Stimulated activated CD8-positive, alpha-beta memory T cell treated with anti-CD3 and anti-CD28 coated beads, Interleukin-12 subunit alpha, Interleukin-12 subunit beta, amount 100 ng/mL, for 1 hour (primary cell): ENCODE results near the gene WDR81.

Source experiments
- DNase-seq: peaks from one replicate; pipeline ENCODE4 v3.0.0-alpha.2; 2020; ENCODE audit warnings: low read depth

The WDR81 gene

DNA sequence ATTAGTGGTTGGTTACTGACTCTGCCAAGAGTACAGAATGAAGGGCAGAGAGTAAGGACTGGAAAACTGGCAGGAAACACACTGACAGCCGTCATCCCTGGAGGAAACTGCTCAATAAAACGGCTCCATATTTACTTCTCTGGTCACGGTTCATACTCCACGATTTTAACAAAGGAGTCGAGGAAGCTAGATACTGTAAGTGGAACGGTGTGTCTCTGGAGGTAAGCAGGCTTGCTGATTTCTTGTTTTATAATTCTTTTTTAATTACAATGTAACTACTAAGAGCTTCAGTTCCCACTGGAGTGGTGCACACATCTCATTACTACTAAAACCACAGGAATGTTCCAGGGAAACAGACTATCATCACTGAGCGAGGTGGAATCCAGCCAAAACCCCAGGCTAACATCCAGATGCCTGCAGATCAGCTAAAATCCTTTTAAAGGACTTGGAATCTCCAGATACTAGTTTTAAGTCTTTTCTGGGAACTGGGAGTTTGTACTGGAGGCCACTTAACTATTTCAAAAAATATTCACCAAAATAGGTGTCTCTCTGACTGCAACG lies 55.1 kb downstream of the WDR81 start:
- no peak for DNase-seq

DNA sequence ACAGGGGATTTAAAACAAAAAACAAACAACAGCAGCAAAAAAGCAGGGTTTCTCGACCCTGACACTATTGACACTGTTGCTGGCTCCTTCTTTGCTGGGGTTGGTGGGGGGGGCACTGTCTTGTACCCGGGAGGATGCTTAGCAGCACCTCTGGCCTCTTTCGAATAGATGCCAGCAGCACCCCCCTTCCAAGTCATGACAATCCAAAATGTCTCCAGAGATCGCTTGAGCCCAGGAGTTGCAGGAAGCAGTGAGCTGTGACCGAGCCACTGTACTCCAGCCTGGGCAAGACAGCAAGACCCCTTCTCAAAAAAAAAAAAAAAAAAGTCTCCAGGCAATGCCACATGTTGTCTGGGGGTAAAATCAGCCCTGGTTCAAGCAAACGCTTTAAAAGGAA lies 57.7 kb downstream of the WDR81 start:
- no peak for DNase-seq

DNA sequence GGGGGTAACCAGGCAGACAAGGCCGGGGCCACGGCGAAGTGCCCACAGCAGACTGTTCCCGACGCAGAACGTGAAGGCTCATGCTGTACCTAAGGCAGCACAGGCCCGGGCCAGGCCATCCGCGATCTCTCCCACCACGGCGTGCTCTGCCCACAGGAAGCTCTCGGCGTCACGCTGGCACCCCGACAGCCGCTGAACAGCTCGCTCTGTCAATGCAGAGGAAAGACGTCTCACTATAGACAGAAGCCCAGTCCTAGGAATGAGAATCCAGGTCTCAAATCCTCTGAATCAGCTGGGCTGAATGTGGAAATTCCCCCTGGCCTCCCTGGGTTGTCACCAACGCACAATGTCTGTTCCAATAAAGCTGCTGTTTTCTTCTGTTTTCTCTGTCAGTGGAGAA lies 58.8 kb downstream of the WDR81 start:
- DNase-seq: no peak

DNA sequence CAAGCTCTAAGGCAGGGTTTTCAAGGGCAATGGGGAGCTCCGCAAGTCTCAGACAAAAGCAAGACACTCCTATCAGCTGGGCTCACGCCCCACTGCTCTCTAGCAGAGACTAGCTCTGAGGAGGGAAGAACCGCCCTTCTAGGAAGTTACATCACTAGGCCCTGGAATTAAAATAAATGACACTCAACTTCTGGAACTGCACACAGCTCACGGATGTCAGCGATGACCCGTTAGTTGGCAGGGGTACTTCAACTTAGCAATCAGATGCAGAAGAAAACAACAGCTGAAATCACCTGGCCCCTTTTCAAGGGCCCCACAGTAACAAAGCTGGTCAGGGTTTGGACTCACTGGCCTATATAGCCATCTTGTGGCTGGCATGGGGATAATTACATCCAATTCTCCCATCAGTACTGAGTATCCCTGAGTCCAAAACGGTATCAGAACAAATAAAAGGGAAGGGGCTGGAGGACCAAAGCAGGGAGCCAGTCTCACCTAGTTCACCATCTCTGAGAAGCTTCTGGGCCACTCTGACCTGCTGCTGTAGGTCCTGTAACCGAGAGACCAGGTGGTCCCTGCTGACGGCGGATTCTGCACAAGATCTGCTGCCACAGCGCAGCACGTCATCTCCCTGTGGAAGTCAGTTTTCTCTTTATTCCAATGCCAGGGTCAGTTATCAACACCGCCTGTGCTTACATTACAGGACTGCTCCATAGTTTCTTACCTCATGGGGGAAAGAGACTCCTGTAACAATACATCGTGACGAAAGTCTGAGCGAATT lies 59.5 kb downstream of the WDR81 start:
- DNase-seq: no peak

DNA sequence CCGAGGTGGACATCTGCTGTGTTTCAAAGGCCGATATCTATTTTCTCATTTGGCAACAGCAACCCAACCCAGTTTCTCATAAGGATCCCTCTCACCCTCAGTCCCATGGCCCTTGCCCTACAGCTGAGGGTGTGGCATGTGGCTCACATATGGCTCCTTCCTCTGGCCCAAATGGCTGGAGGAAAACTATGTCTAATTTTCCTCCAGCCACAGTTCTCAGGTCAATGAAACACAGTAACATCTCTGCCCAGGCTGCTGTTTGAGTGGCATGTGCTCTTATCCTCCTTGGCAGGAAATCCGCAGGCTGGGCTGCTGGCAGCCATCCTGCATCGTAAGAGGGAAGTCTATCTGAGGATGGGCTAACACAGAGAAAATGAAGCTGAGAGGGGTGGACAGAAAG lies 61.4 kb downstream of the WDR81 start:
- no peak for DNase-seq

DNA sequence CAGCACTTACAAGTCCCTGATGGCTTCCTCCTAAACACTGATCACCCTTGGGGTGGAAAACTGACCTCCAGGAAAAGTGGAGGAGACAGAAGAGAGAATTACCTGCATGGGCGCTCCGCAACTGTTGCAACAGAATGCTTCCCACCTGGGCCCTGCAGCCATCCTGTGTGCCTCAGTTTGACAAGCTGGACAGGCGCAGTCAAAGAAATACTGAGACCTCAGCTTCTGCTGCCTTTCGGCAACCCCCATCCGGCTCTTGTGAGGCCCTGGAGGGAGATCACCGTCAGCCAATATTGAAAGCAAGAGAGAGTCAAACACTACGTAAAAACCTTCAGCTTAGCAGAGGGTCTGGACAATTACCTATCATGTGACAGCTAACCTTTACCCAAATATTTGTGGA lies 62.2 kb downstream of the WDR81 start:
- no peak for DNase-seq

DNA sequence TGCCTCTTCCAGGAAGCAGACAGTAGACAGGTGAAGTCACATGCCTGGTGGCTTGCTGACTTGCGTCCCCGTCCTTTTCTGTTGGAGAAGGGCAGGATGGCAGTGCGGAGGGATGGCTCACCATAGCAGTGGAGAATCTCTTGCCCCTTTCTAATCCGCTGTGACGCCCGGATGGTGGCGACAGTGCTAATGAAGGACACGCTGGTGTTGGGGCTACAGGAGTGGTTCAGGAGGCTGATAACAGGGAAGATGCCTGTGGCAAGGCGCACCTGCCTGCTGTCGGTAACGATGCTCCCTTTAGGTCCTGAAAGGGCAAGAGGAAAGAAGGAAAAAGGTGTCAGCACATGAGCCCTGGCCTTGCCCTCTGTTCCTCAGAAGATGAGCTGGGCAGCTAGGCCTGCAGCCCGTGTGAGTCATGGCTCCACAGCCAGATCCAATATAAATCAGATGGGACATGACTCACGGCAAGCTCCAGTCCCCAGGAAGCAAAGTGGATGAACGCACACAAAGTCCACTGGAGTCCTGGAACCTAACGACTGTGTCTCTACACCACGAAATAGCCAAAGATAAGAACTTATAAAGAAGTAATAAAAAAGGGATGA lies 62.9 kb downstream of the WDR81 start:
- no peak for DNase-seq
